H1 (cell line): ENCODE measurements around the gene GCSAM. TPM values are rescaled to one million over a fixed set of nuclear protein-coding genes. Genes with fewer than 3 reads are reported as not detected.

Experiments used
- CBX5 ChIP-seq: fragments of 300-800, 300-1000 bp; sonication (generic); IDR thresholded peaks from 2 replicates; pipeline ENCODE4 v1.7.1; 2016; ENCODE audit warnings: antibody characterized with exemption, low read length, low read depth
- CHD2 ChIP-seq: IDR thresholded peaks from 2 replicates; pipeline ENCODE4 v1.6.1; 2012; ENCODE audit warnings: low read length, improper control_type of control experiment
- CTCF ChIP-seq, 3 experiments: IDR thresholded peaks; 1 replicate in 2 of 3; 2 replicates in 1 of 3; pipeline versions ENCODE4 v1.5.1 to v1.6.1; 2011; ENCODE audit warnings: low read length in 3 of 3, mild to moderate bottlenecking in 3 of 3, inconsistent platforms in 2 of 3, low read depth in 1 of 3, moderate library complexity in 1 of 3; ENCODE audit not compliant: insufficient read depth in 1 of 3; ENCODE audit errors: control extremely low read depth in 1 of 3
- EGR1 ChIP-seq: IDR thresholded peaks from 2 replicates; pipeline ENCODE4 v1.6.1; 2011; ENCODE audit warnings: low read depth, low read length, borderline replicate concordance
- EZH2 ChIP-seq: fragments of 200-600 bp; sonication (generic); IDR thresholded peaks from 2 replicates; pipeline ENCODE4 v1.7.1; 2012; ENCODE audit warnings: low read depth, mild to moderate bottlenecking, moderate library complexity, low read length, inconsistent platforms; ENCODE audit not compliant: severe bottlenecking
- FOSL1 ChIP-seq: IDR thresholded peaks from 2 replicates; pipeline ENCODE4 v1.6.1; 2011; ENCODE audit warnings: mild to moderate bottlenecking, low read depth, low read length, moderate library complexity; ENCODE audit not compliant: insufficient read depth
- GTF2F1 ChIP-seq: IDR thresholded peaks from 2 replicates; pipeline ENCODE4 v1.6.1; 2012; ENCODE audit warnings: low read depth, low read length, improper control_type of control experiment, borderline replicate concordance
- KDM1A ChIP-seq: fragments of 200-600, 300-600 bp; sonication (generic); IDR thresholded peaks from 2 replicates; pipeline ENCODE4 v1.7.1; 2016; ENCODE audit warnings: mild to moderate bottlenecking, low read length, borderline replicate concordance
- MAX ChIP-seq: IDR thresholded peaks from 2 replicates; pipeline ENCODE4 v1.6.1; 2012; ENCODE audit warnings: inconsistent platforms
- RBBP5 ChIP-seq: IDR thresholded peaks from 2 replicates; pipeline ENCODE4 v1.7.1; 2012; ENCODE audit warnings: low read depth, mild to moderate bottlenecking, inconsistent platforms, low read length, moderate library complexity, borderline replicate concordance
- RFX5 ChIP-seq: IDR thresholded peaks from 2 replicates; pipeline ENCODE4 v1.6.1; 2011; ENCODE audit warnings: low read depth, low read length, improper control_type of control experiment, borderline replicate concordance
- SAP30 ChIP-seq: fragments of 300-600 bp; sonication (generic); IDR thresholded peaks from 2 replicates; pipeline ENCODE4 v1.7.1; 2012; ENCODE audit warnings: low read length, moderate library complexity, mild to moderate bottlenecking, inconsistent platforms; ENCODE audit not compliant: insufficient read depth, insufficient replicate concordance
- TCF12 ChIP-seq: IDR thresholded peaks from 2 replicates; pipeline ENCODE4 v1.6.1; 2011; ENCODE audit warnings: low read depth, mild to moderate bottlenecking, low read length
- polyA plus RNA-seq, 7 experiments: library from polyadenylated mRNA; depleted of rRNA in 3 of 7; stranded (reverse) in 5 of 7; unstranded in 2 of 7; fragments of >200 nt in 5 of 7; fragments of 200-250 nt in 2 of 7; gene quantifications; 1 replicate in 5 of 7; 2 replicates in 1 of 7; 4 replicates in 1 of 7; pipeline versions ENCODE4 v1.2.1 to v1.2.3, GENCODE V29; 2011 to 2013; ENCODE audit warnings: missing spikeins in 2 of 7, mixed read lengths in 2 of 7
- total RNA-seq: library from RNA; stranded (reverse); fragmentation: NEBNext Ultra II Directional; extraction: Animal tissue kit (Norgen Biotek cat#: 25700); gene quantifications from 2 replicates; pipeline ENCODE4 v1.2.1, GENCODE V29; 2021

GCSAM gene
- total and polyA plus RNA-seq, 2 of the 8 experiments (the other 6 are each of a cell fraction or from before 2014, with no cell fraction given), result not detected

GRCh38 chr3:112086076-112086854, 46.8 kb downstream of the GCSAM start, which contains the start of gene C3orf52 (continued):
- TF ChIP-seq EZH2, result no peak
- TF ChIP-seq CBX5, result no peak
- no peak for TF ChIP-seq EGR1
- TF ChIP-seq RBBP5, result peak; percentile 90; the same call in 1 of the 2 replicates
- TF ChIP-seq CTCF (IDR thresholded peaks at IDR 0.05; ENCODE audit: control extremely low read depth in 1 of 3, insufficient read depth in 1 of 3, low read depth in 1 of 3, low read length in 3 of 3), result peak in 2 of 3 experiments; percentile 3 to 17; a peak in 2 of 4 replicates
- TF ChIP-seq RFX5, result no peak
- TF ChIP-seq GTF2F1, result no peak
- no peak for TF ChIP-seq TCF12
- TF ChIP-seq SAP30, result peak; percentile 26
- TF ChIP-seq KDM1A, result no peak
- peak; percentile 96 for TF ChIP-seq MAX
- no peak for TF ChIP-seq FOSL1
- TF ChIP-seq CHD2, result no peak
